GM18909 (cell line): ENCODE data around the gene MXRA8.

Source experiments
- ATAC-seq: cut with Tn5 transposase; IDR thresholded peaks from one replicate; pipeline ENCODE4 v1.9.1; 2021; ENCODE audit warnings: mild to moderate bottlenecking; ENCODE audit not compliant: unreplicated experiment, poor library complexity

MXRA8 gene

DNA sequence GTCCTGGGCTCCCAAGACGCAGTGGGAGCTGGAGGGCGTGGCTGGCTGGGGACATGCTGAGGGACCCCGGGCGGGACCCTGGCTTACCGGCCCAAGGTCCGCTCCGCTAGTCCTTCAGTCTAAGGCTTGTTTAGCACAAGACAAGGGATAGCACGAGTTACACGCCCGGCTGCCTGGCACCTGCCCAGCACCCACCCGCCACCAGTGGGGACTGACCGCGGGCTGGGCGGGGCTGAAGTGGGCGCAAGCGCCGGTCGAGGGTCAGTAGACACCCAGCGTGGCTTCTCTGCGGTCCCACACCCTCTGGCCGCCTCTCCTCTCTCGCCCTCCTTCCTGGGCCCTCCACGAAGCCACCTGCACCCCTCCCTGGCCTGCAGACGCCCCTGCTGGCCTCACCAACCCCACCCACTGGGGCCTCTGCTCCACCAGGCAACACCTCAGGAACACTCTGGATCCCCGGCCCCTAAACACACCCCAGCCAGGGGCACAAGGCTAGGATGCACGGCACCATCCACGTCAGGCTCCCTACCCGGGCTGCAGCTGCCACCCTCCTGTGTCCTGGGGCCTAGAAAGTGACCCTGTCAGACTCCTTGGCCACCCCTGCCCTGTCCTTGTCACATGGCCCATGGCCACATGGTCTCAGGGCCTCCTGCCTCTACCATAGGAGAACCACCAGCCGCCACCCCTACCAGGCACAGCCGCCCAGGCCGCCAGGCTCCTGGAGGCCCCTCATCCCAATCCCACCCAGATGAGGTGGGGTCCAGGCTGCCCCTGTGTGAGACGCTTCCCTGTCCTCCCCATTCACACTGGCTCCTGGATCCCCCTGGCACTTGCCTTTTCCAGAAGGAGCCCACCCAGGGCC lies 21.2 kb downstream of the MXRA8 start:
- ATAC-seq, result no peak

DNA sequence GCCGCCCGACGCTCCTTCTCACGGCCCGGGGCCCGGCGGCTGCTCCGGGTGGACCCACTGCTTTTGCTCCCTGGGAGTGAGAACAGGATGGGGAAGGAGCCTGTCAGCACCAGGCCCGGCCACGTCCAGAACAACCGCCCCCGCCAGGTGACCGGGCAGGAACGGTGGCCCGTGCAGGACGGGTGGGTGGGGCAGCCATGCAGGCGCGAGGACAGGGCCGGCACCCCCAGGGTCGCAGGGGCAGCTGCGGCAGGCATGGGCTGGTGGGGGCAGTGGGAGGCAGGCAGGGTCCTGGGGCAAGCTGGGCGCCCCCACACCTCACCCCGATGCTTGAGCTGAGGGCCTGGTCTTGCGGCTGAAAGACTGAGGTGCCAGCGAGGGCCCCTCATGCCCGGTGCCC lies 21.9 kb downstream of the MXRA8 start:
- ATAC-seq, result no peak

DNA sequence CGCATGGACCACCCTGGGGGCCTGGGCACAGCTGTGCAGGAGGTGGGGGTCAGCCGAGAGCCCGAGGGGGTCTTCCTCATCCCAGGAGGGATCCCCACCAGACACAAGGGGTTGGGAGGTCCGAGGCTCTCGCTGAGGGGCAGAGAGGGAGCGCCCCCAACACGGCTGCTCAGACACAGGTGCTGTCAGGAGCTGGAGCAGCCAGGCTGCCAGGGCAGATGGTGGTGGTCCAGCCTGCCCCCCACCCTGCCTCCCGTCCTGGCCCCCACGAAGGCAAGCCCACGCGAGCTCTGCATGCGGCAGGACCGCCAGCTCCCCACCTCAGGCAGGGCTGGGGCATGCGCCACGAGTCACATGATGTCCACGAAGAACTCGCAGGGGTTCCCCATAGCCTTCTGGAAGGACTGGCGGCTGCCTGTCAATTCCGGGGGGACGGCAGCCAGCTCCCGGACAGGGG lies 22.5 kb downstream of the MXRA8 start:
- ATAC-seq, result no peak

DNA sequence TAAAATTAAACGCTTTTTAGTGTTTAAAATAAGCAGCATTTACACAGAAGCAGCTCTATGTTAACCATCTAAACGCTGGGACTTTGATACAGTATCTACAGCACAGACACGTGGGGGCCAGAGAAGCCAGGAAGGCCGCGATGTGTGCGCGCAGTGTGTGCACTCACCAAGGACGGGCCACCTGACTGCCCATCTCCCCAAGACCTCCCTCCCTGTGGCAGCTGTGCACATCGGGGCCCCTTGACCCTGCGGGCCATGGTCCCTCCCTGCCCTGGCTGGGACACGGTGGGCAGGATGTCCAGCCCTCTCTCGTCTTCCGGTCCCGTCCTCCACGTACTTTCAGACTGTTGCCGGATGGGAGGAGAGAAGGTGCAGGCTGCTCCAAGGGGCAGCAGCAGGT lies 23.1 kb downstream of the MXRA8 start:
- ATAC-seq, result no peak

DNA sequence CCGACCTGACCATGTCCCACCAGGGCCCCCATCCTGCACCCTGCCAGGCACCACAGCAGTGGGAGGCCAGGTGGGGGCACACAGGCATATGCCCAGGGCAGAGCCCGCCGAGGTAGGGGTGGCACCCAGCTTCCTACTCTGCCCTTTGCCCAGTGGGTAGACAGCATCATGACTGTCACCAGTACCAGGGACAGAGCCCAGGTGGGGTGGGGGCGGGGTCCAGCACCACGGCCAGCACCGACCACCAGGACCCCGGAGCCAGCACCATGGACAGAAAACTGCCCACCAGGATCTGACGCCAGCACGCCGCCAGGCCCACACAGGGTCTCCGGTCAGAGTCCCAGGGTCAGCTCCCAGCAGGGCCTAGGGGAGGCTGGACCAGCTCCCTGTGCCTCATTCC lies 23.5 kb downstream of the MXRA8 start:
- ATAC-seq, result no peak

DNA sequence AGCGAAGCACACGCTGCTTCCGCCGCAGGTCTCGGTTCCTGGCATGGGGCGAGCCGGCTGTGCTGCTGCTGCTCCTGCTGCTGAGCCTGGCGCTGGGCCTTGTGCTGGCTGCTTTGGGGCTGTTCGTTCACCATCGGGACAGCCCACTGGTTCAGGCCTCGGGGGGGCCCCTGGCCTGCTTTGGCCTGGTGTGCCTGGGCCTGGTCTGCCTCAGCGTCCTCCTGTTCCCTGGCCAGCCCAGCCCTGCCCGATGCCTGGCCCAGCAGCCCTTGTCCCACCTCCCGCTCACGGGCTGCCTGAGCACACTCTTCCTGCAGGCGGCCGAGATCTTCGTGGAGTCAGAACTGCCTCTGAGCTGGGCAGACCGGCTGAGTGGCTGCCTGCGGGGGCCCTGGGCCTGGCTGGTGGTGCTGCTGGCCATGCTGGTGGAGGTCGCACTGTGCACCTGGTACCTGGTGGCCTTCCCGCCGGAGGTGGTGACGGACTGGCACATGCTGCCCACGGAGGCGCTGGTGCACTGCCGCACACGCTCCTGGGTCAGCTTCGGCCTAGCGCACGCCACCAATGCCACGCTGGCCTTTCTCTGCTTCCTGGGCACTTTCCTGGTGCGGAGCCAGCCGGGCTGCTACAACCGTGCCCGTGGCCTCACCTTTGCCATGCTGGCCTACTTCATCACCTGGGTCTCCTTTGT lies 24.7 kb downstream of the MXRA8 start:
- no peak for ATAC-seq

DNA sequence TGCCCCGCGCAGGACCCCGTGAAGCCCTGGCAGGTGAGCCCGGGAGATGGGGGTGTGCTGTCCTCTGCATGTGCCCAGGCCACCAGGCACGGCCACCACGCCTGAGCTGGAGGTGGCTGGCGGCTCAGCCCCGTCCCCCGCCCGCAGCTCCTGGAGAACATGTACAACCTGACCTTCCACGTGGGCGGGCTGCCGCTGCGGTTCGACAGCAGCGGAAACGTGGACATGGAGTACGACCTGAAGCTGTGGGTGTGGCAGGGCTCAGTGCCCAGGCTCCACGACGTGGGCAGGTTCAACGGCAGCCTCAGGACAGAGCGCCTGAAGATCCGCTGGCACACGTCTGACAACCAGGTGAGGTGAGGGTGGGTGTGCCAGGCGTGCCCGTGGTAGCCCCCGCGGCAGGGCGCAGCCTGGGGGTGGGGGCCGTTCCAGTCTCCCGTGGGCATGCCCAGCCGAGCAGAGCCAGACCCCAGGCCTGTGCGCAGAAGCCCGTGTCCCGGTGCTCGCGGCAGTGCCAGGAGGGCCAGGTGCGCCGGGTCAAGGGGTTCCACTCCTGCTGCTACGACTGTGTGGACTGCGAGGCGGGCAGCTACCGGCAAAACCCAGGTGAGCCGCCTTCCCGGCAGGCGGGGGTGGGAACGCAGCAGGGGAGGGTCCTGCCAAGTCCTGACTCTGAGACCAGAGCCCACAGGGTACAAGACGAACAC lies 25.4 kb downstream of the MXRA8 start:
- no peak for ATAC-seq

DNA sequence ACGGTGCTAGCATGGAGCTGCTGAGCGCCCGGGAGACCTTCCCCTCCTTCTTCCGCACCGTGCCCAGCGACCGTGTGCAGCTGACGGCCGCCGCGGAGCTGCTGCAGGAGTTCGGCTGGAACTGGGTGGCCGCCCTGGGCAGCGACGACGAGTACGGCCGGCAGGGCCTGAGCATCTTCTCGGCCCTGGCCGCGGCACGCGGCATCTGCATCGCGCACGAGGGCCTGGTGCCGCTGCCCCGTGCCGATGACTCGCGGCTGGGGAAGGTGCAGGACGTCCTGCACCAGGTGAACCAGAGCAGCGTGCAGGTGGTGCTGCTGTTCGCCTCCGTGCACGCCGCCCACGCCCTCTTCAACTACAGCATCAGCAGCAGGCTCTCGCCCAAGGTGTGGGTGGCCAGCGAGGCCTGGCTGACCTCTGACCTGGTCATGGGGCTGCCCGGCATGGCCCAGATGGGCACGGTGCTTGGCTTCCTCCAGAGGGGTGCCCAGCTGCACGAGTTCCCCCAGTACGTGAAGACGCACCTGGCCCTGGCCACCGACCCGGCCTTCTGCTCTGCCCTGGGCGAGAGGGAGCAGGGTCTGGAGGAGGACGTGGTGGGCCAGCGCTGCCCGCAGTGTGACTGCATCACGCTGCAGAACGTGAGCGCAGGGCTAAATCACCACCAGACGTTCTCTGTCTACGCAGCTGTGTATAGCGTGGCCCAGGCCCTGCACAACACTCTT lies 26.2 kb downstream of the MXRA8 start:
- ATAC-seq, result no peak

DNA sequence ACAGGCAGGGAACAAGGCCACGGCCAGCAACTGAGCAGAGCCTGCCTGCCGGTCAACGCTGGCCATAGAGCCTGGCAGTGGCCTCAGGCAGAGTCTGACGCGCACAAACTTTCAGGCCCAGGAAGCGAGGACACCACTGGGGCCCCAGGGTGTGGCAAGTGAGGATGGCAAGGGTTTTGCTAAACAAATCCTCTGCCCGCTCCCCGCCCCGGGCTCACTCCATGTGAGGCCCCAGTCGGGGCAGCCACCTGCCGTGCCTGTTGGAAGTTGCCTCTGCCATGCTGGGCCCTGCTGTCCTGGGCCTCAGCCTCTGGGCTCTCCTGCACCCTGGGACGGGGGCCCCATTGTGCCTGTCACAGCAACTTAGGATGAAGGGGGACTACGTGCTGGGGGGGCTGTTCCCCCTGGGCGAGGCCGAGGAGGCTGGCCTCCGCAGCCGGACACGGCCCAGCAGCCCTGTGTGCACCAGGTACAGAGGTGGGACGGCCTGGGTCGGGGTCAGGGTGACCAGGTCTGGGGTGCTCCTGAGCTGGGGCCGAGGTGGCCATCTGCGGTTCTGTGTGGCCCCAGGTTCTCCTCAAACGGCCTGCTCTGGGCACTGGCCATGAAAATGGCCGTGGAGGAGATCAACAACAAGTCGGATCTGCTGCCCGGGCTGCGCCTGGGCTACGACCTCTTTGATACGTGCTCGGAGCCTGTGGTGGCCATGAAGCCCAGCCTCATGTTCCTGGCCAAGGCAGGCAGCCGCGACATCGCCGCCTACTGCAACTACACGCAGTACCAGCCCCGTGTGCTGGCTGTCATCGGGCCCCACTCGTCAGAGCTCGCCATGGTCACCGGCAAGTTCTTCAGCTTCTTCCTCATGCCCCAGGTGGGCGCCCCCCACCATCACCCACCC lies 27.0 kb downstream of the MXRA8 start, which contains the start of gene TAS1R3:
Gene TAS1R3, plus strand, starts transcription at position 213 of the 898 bp plus-strand sequence. Its CDS starts 66 bp downstream, at position 279.
- no peak for ATAC-seq

DNA sequence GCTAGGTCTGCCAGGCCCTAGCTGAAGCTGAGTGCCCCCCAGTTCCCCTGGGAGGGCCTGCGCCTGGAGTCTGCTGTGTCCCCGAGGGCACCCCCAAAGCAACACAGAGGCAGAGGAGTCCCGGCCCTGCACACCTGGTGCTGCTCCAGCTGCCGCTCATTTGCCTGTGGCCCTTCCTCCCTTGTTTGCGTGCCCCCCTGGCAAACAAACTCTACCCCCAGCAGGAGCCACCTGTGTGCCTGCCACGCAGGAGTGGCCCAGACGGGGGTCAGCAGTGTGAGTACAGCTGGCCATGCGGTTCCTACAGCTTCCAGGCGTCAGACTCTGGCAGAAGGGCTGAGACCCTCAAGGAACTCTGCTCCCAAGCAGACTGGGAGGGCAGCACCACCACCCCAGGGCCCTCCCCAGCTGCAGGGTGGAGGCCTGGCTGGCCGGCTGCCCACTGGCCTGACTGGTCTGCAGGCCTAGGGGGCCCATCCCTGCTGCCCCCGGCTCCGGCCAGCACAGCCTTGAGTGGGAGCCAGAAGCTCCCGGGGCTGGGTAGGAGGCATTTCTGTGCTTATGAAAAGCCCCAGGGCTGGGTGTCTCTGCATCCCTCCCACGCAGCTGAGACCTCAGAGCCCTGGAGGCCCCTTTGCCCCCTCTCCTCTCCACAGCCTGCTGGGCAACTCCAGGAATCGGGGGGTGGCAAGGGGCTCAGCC lies 27.8 kb downstream of the MXRA8 start:
- no peak for ATAC-seq

DNA sequence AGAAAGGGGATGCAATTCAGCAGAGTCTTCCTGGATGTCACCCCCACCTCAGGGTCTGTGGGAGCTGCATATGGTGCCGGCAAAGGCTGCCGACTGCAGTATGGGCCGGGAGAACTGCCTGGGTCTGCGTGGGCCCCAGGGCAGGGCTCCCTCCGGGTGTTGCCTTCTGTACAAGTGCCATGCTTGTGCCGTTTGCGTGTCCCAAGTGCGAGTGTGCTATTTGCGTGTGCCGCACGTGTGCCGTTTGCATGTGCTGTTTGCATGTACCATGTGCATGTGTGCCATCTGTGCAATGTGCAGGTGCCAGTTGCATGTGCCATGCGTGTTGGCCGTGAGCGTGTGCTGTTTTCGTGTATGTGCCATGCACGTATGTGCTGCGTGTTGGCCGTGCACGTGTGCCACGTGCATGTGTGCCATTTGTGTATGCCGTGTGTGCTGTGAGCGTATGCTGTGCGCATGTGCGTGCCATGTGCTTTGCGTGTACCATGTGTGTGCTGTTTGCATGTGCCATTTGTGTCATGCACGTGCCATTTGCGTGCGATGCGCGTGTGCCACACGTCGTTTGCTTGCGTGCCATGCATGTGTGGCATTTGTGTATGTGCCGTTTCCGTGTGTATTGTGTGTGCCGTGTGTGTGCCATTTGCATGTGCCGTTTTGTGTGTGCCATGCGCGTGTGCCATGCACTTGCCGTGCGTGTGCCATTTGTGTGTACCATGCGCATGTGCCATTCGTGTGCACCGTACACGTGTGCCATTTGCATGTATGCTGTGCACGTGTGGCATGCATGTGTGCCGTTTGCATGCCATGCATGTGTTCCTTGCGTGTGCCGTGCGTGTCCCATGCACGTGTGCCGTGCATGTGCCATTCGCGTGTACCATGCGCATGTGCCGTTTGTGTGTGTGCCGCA lies 28.8 kb downstream of the MXRA8 start:
- no peak for ATAC-seq

DNA sequence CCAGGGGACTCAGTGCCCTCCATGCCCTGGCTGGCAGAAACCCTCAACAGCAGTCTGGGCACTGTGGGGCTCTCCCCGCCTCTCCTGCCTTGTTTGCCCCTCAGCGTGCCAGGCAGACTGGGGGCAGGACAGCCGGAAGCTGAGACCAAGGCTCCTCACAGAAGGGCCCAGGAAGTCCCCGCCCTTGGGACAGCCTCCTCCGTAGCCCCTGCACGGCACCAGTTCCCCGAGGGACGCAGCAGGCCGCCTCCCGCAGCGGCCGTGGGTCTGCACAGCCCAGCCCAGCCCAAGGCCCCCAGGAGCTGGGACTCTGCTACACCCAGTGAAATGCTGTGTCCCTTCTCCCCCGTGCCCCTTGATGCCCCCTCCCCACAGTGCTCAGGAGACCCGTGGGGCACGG lies 30.1 kb downstream of the MXRA8 start:
- no peak for ATAC-seq

DNA sequence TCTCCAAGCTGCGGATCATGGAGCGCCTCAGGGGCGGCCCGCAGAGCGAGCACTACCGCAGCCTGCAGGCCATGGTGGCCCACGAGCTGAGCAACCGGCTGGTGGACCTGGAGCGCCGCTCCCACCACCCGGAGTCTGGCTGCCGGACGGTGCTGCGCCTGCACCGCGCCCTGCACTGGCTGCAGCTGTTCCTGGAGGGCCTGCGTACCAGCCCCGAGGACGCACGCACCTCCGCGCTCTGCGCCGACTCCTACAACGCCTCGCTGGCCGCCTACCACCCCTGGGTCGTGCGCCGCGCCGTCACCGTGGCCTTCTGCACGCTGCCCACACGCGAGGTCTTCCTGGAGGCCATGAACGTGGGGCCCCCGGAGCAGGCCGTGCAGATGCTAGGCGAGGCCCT lies 31.1 kb downstream of the MXRA8 start:
- ATAC-seq, result no peak

DNA sequence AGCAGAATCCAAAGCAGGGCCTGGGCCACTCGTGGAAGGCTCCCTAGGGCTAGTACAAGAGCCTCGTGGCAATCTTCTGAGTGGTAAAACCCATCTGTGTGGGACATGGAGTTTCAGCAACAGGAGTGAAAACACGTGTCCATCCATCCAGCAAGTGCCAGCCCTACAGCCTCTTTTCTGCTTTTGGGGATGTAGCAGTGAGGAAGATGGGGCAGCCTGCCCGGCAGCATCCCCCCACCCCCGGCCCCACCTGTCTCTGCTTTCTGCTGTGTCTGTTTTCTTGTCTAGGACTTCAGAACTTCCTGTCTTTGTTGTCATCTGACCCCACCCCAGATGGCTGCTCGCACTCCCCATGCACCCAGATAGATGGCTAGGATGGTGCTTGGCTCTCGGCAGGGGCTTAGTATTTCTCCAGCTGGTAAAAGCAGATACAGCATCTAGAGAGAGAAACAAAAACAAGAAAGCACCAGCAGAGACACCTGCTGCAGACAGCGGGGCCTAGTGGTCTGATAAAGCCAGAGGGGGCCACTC lies 32.2 kb downstream of the MXRA8 start:
- no peak for ATAC-seq

DNA sequence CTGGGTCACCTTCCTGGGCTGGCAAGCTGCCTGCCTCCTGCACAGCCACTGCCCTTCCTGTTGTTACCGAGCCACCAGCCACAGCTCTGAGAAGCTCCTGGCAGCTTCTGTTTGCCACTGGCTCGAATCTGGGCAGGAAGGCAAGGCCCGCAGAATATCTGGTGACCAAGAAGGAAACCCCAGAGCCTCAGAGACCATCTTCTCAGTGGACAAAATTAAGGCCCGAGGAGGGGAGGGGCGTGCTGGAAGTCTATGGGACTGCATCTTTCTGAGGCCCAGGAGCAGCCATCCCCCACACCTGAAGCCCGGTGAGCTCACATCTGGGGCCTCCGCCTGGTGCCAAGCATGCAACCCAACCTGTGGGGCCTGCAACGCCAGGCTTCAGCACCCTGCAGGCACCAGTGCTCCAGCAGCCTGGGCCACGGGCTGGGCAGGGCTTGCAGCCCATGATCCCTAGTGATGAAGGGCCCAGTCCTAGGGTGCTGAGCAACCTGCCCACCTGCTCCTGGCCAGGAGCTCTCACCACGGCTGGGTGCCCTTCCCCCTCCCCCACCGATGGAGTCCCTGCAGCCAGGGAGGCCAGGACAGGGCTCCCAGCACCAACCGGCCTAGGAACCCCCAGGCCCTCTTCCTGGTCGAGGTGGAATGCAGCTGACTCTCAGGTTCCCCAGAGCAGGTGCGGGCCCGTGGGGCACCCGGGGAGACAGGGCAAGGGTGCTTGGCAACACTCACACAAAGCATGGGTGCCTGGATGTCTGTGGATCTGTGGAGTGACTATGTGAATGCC lies 32.9 kb downstream of the MXRA8 start:
- ATAC-seq, result no peak

DNA sequence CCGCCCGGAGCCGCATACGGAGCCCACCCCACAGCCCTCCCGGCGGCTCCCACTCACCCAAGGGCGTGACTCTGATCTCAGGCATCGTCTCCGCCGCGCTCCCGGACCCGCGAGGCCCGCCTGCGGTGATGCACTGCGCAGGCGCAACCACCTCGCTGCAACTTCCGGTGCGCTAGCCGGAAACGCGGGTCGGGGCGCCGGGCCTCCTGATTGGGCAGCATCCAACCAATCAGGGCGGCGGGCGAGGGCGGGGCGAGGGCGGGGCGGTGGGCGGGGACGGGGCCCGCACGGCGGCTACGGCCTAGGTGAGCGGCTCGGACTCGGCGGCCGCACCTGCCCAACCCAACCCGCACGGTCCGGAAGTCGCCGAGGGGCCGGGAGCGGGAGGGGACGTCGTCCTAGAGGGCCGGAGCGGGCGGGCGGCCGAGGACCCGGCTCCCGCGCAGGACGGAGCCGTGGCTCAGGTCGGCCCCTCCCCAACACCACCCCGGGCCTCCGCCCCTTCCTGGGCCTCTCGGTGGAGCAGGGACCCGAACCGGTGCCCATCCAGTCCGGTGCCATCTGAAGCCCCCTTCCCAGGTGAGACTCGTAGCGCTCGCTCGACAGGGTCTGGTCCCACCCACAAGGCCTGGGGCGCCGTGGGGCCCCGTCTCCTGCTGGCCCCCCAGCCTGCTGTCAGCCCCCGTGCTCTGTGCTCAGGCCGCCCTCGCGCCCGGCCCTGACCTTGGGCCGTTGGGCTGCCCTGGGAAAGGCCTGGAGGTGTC lies 33.6 kb downstream of the MXRA8 start, which contains the start of the genes CPTP and INTS11:
Gene CPTP, plus strand, starts transcription at position 279 of the 764 bp plus-strand sequence. CDS start 2,109 bp downstream, outside the sequence.
Gene INTS11, minus strand, starts transcription at position 137 of the 764 bp plus-strand sequence. Its CDS starts 52 bp downstream, at position 85.
- ATAC-seq, result peak; percentile 75
